ENCODE data around the gene ZSCAN2. TPM values are rescaled to one million over a fixed set of nuclear protein-coding genes. Genes with fewer than 3 reads are reported as not detected.

Gene ZSCAN2
- total and polyA plus RNA-seq, 2 of the 4 experiments (the other 2 are of a cell fraction): 10.4 to 18.3 TPM

- no TSS peak for BruUV-seq (replicated peaks)
- H3K27me3 ChIP-seq (ENCODE audit: control insufficient read depth, insufficient read depth, low read length): no peaks in the 10 kb centered on the region
- no CpG with 5 or more reads among the region's 2 CpGs for WGBS, 2 experiments (ENCODE audit: extremely low coverage in 2 of 2, insufficient read length in 1 of 2)
- peaks cover 26% of the 10 kb centered on the region for H3K9me3 ChIP-seq (ENCODE audit: control insufficient read depth, insufficient read depth, low read length)
- no peaks in the 10 kb centered on the region for H4K20me1 ChIP-seq (ENCODE audit: insufficient read depth, low read length)
- H3K4me3 ChIP-seq (ENCODE audit: insufficient read depth, low read depth, low read length): no peak overlapping the region
- no peak overlapping the region for H3K27ac ChIP-seq (ENCODE audit: insufficient read depth, low read length)
- no peak overlapping the region for H3K4ac ChIP-seq (ENCODE audit: low read depth, low read length)
- H3K9me1 ChIP-seq (ENCODE audit: insufficient read depth, low read length): peaks cover under 1% of the 10 kb centered on the region; the same call in 1 of the 2 replicates
- no peak overlapping the region for H3K56ac ChIP-seq (ENCODE audit: extremely low read depth, insufficient read depth, low read length)
- no peak overlapping the region for H2BK15ac ChIP-seq (ENCODE audit: low read depth, low read length)
- no peak overlapping the region for H2BK120ac ChIP-seq (ENCODE audit: low read depth, low read length)
- no peak overlapping the region for H2AK5ac ChIP-seq (ENCODE audit: low read depth, low read length)
- no peak overlapping the region for H3K23ac ChIP-seq (ENCODE audit: low read depth, low read length)
- peaks cover 8 to 19% of the 10 kb centered on the region in 2 experiments for H3K79me1 ChIP-seq (ENCODE audit: low read depth in 1 of 2, low read length in 2 of 2)
- DNase-seq (no peak), ATAC-seq (ENCODE audit: low read depth) (no peak)
- H3K4me2 ChIP-seq (ENCODE audit: low read depth, low read length): no peak overlapping the region
- H4K5ac ChIP-seq (ENCODE audit: low read depth, low read length): no peak overlapping the region
- TF ChIP-seq FOS (IDR thresholded peaks at IDR 0.05; ENCODE audit: low read depth, low read length) (no peak), RFX5 (IDR thresholded peaks at IDR 0.05; ENCODE audit: low read depth, low read length) (no peak), RAD21 (IDR thresholded peaks at IDR 0.05; ENCODE audit: low read length) (no peak), MAFK (IDR thresholded peaks at IDR 0.05; ENCODE audit: low read depth, low read length) (no peak), MAZ (IDR thresholded peaks at IDR 0.05; ENCODE audit: borderline replicate concordance, low read depth, low read length) (no peak), BHLHE40 (IDR thresholded peaks at IDR 0.05; ENCODE audit: low read depth, low read length) (no peak), CHD1 (IDR thresholded peaks at IDR 0.05; ENCODE audit: low read depth, low read length) (no peak), SMC3 (IDR thresholded peaks at IDR 0.05; ENCODE audit: low read depth, low read length) (no peak), CTCF (conservative IDR thresholded peaks at IDR 0.05; ENCODE audit: low read depth, low read length) (no peak), RCOR1 (IDR thresholded peaks at IDR 0.05; ENCODE audit: insufficient replicate concordance, low read length) (no peak), CEBPB (IDR thresholded peaks at IDR 0.05; ENCODE audit: low read depth, low read length) (no peak), MXI1 (IDR thresholded peaks at IDR 0.05; ENCODE audit: borderline replicate concordance, low read depth, low read length) (no peak), POLR2A (IDR thresholded peaks at IDR 0.05; ENCODE audit: low read depth, low read length) (no peak), NFE2L2 (IDR thresholded peaks at IDR 0.05; ENCODE audit: low read depth, low read length) (no peak)
- TF ChIP-seq, protein P1, sequence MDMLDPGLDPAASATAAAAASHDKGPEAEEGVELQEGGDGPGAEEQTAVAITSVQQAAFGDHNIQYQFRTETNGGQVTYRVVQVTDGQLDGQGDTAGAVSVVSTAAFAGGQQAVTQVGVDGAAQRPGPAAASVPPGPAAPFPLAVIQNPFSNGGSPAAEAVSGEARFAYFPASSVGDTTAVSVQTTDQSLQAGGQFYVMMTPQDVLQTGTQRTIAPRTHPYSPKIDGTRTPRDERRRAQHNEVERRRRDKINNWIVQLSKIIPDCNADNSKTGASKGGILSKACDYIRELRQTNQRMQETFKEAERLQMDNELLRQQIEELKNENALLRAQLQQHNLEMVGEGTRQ (IDR thresholded peaks at IDR 0.05; ENCODE audit: low read depth, low read length): no peak
- TF ChIP-seq, protein P2, sequence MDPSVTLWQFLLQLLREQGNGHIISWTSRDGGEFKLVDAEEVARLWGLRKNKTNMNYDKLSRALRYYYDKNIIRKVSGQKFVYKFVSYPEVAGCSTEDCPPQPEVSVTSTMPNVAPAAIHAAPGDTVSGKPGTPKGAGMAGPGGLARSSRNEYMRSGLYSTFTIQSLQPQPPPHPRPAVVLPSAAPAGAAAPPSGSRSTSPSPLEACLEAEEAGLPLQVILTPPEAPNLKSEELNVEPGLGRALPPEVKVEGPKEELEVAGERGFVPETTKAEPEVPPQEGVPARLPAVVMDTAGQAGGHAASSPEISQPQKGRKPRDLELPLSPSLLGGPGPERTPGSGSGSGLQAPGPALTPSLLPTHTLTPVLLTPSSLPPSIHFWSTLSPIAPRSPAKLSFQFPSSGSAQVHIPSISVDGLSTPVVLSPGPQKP (IDR thresholded peaks at IDR 0.05; ENCODE audit: borderline replicate concordance, low read depth, low read length): no peak
- H2BK20ac ChIP-seq (ENCODE audit: low read depth, low read length): no peak overlapping the region
- in situ Hi-C loops (cut with MboI; ENCODE audit: low sequenced_read_pairs) (no loop called here), dilution Hi-C loops (cut with HindIII; ENCODE audit: low sequenced_read_pairs, unreplicated experiment) (no loop called here), intact Hi-C loops (cut with micrococcal nuclease) (no loop called here)
- ChIA-PET POLR2A (ENCODE audit: unreplicated experiment) (no interaction called here), CTCF (interaction anchor here (0.6 to 0.8 kb wide), 2 partner anchors 11 to 26 kb away, joined by 6 to 7 read pairs; no protein-coding TSS in a partner anchor)
- no peak overlapping the region for H3K18ac ChIP-seq (ENCODE audit: low read depth, low read length)
- no peak overlapping the region for H2AFZ ChIP-seq (replicated peaks; ENCODE audit: low read length, poor library complexity)
- H4K8ac ChIP-seq (ENCODE audit: low read depth in 2 of 2, low read length in 2 of 2): no peak overlapping the region
- no peak overlapping the region for H2BK5ac ChIP-seq (ENCODE audit: low read depth, low read length, poor library complexity, severe bottlenecking)
- no peaks in the 10 kb centered on the region for H3K4me1 ChIP-seq (ENCODE audit: control insufficient read depth, insufficient read depth, low read length)
- H3K14ac ChIP-seq (replicated peaks; ENCODE audit: low read depth, low read length): no peak overlapping the region
- no peak overlapping the region for H2AK9ac ChIP-seq (replicated peaks; ENCODE audit: low read depth, low read length, poor library complexity)
- H3K9ac ChIP-seq (ENCODE audit: low read depth, low read length): no peak overlapping the region
- peaks cover 34% of the 10 kb centered on the region for H3K36me3 ChIP-seq (ENCODE audit: control insufficient read depth, insufficient read depth, low read length)
- no peak overlapping the region for H4K91ac ChIP-seq (ENCODE audit: insufficient read depth, low read depth, low read length)
Measured at GRCh38 chr15:84625123-84625522, 24.3 kb downstream of the ZSCAN2 start.

Measured in IMR-90 (cell line).